Measurements from ENCODE around the gene TARS3. TPM values are rescaled to one million over a fixed set of nuclear protein-coding genes. Genes with fewer than 3 reads are reported as not detected.

TARS3 gene
- total RNA-seq, 1 donor from 2014 or later = 34.9 TPM

Small RNAs within 50 kb of the gene (small RNA-seq; reads per million reads assigned to genes)
- not detected for gene RN7SL209P
- not detected for gene RNU6-807P

Other genes starting within 250 kb of the TARS3 start
- 15.4 TPM for gene PCSK6, start 234.8 kb downstream of the TARS3 start, total RNA-seq
- 85.3 TPM for gene TM2D3, start 72.1 kb downstream of the TARS3 start, total RNA-seq
- gene OR4F6, start 79.0 kb upstream of the TARS3 start, total RNA-seq = not detected
- gene OR4F15, start 87.7 kb upstream of the TARS3 start, total RNA-seq = not detected